Transverse colon (tissue), 4 donors: ENCODE results near the gene ENPP7. TPM values are rescaled to one million over a fixed set of nuclear protein-coding genes. Genes with fewer than 3 reads are reported as not detected.
A peak's percentile ranks its signal among the peaks of the same experiment; 100 is the strongest.

Experiments used
- DNase-seq: peaks from one replicate; pipeline ENCODE4 v3.0.0-alpha.2; 2019
- H3K27ac ChIP-seq, 4 donors: fragments of 200-600 bp; sonication (generic); 2 replicates each; pipeline ENCODE4 v1.5.1; 2016 to 2018; ENCODE audit warnings: inconsistent platforms in 4 of 4
- H3K27me3 ChIP-seq: fragments of 200-600 bp; sonication (generic); 2 replicates; pipeline ENCODE4 v1.5.1; 2017; ENCODE audit warnings: inconsistent platforms
- H3K36me3 ChIP-seq, 4 donors: fragments of 200-600 bp; sonication (generic); 2 replicates each; pipeline ENCODE4 v1.5.1; 2017 to 2019; ENCODE audit warnings: inconsistent platforms in 4 of 4
- H3K4me1 ChIP-seq, 4 donors: fragments of 200-600 bp; sonication (generic); 2 replicates each; pipeline ENCODE4 v1.5.1; 2017 to 2020; ENCODE audit warnings: inconsistent platforms in 4 of 4
- H3K4me3 ChIP-seq, 4 donors: fragments of 200-600 bp; sonication (generic); 1 replicate in 1 of 4; 2 replicates in 3 of 4; pipeline versions ENCODE4 v1.5.1 to v1.6.1; 2017 to 2019; ENCODE audit warnings: inconsistent platforms in 4 of 4
- H3K9me3 ChIP-seq, 2 donors: fragments of 200-600 bp; sonication (generic); 2 replicates each; pipeline ENCODE4 v1.5.1; 2017 to 2019; ENCODE audit warnings: inconsistent platforms in 2 of 2
- CTCF ChIP-seq, 5 experiments: fragments of 200-600 bp in 3 of 5; fragments of 450-650 bp in 2 of 5; sonication (generic) in 3 of 5; IDR thresholded peaks; 1 replicate in 2 of 5; 2 replicates in 3 of 5; pipeline ENCODE4 v1.5.1; 2016 to 2017; ENCODE audit warnings: antibody characterized with exemption in 5 of 5, inconsistent platforms in 3 of 5, mild to moderate bottlenecking in 2 of 5, moderate library complexity in 1 of 5
- EP300 ChIP-seq: sonication (generic); formaldehyde crosslinking; IDR thresholded peaks from one replicate; pipeline ENCODE4 v1.6.1; 2017; ENCODE audit warnings: antibody characterized with exemption, low read depth
- POLR2A ChIP-seq: fragments of 450-650 bp; IDR thresholded peaks from one replicate; pipeline ENCODE4 v1.6.1; 2016; ENCODE audit warnings: antibody characterized with exemption, mild to moderate bottlenecking, moderate library complexity
- POLR2AphosphoS5 ChIP-seq, 3 donors: sonication (generic); formaldehyde crosslinking; IDR thresholded peaks; one replicate each; pipeline ENCODE4 v1.6.1; 2016; ENCODE audit warnings: antibody characterized with exemption in 3 of 3
- WGBS, 2 donors: methylation state at CpG; one replicate each; pipeline ENCODE4 v1.1.5; 2018; ENCODE audit warnings: low coverage in 1 of 2; 5-methylcytosine and 5-hydroxymethylcytosine counted together
- in situ Hi-C, 4 donors: fragments of 200-750 bp; cut with MboI; loops; one replicate each; pipeline versions ENCODE4 v1.15.0 to v1.15.1; 2017; ENCODE audit warnings: low sequenced_read_pairs in 3 of 4, low pct_ligation_motif_present in 1 of 4, low pct_unique_long_range_greater_than_20kb in 1 of 4
- intact Hi-C: fragments of 100-400 bp; cut with DNase I; formaldehyde crosslinking; loops from one replicate; pipeline ENCODE4 v1.15.1; 2023; ENCODE audit warnings: low total_unique reads
- total RNA-seq, 4 donors: library from RNA; depleted of rRNA; stranded (reverse); fragments of >200 nt; gene quantifications; one replicate each; pipeline ENCODE4 v1.1.0, GENCODE V29; 2016

Gene ENPP7
- total RNA-seq, 4 donors from 2014 or later, result 0.16 TPM; not detected in 3

- in situ Hi-C loops, result no loop called here
- H3K27ac ChIP-seq, result no peak overlapping the region
Observed at GRCh38 chr17:79711715-79712305, 18.9 kb upstream of the ENPP7 start.

DNA sequence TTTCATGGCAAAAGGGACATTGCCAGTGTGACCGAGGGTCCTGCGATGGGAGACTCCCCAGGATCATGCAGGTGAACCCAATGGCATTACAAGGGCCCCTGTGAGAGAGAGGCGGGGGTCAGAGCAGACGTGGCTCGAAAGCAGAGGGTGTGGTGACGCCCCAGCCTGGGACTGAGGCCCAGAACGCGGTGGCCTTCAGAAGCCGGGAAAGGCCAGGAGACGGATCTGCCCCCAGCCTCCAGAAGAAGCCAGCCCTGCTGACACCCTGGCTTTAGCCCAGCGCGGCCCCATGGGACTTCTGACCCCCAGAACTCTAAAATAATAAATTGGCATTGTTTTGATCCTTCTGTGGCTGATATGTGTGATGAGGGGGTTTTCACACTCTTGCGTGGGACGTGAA lies 17.4 kb upstream of the ENPP7 start:
- WGBS, 2 donors, result 82 to 92% methylated on average over 5 to 14 of the region's 14 CpGs
- DNase-seq, result no peak
- H3K4me1 ChIP-seq, result peaks cover 0 to 9% (median 1%) of the 10 kb centered on the region in 4 donors
- no peaks in the 10 kb centered on the region for H3K36me3 ChIP-seq
- no peak overlapping the region for H3K27ac ChIP-seq
- H3K9me3 ChIP-seq, result no peaks in the 10 kb centered on the region
- H3K4me3 ChIP-seq, result no peak overlapping the region
- in situ Hi-C loops, result no loop called here
- intact Hi-C loops, result no loop called here
- peaks cover 12% of the 10 kb centered on the region for H3K27me3 ChIP-seq
- TF ChIP-seq EP300, result no peak
- TF ChIP-seq POLR2AphosphoS5 (IDR thresholded peaks at IDR 0.05), result no peak
- no peak for TF ChIP-seq CTCF (IDR thresholded peaks at IDR 0.05)
- no peak for TF ChIP-seq POLR2A

More at GRCh38 chr17:79711715-79712305, 18.9 kb upstream of the ENPP7 start:
- Histone ChIP-seq H3K4me3 (no peak overlapping the region), H3K9me3 (no peaks in the 10 kb centered on the region), H3K27me3 (peaks cover 12% of the 10 kb centered on the region), H3K4me1 (peaks cover 0 to 17% (median 2%) of the 10 kb centered on the region in 4 donors), H3K36me3 (no peaks in the 10 kb centered on the region)
- DNase-seq, result no peak
- intact Hi-C loops, result no loop called here
- TF ChIP-seq EP300 (no peak), CTCF (IDR thresholded peaks at IDR 0.05) (no peak), POLR2AphosphoS5 (IDR thresholded peaks at IDR 0.05) (no peak), POLR2A (no peak)
- WGBS, 2 donors, result 75 to 85% methylated on average over 13 to 20 of the region's 20 CpGs

- TF ChIP-seq EP300 (no peak), CTCF (IDR thresholded peaks at IDR 0.05) (no peak), POLR2A (no peak), POLR2AphosphoS5 (IDR thresholded peaks at IDR 0.05) (no peak)
- in situ Hi-C loops (no loop called here), intact Hi-C loops (no loop called here)
- WGBS, 2 donors, result 82% methylated on average over 30 of the region's 30 CpGs; no CpG with 5 or more reads in 1 of the 2 donors
- no peak for DNase-seq
- Histone ChIP-seq H3K4me1 (peaks cover 0 to 8% (median 0%) of the 10 kb centered on the region in 4 donors), H3K9me3 (no peaks in the 10 kb centered on the region), H3K27me3 (peaks cover 12% of the 10 kb centered on the region), H3K4me3 (no peak overlapping the region), H3K36me3 (no peaks in the 10 kb centered on the region), H3K27ac (no peak overlapping the region)
Observed at GRCh38 chr17:79714176-79715097, 16.3 kb upstream of the ENPP7 start.

DNA sequence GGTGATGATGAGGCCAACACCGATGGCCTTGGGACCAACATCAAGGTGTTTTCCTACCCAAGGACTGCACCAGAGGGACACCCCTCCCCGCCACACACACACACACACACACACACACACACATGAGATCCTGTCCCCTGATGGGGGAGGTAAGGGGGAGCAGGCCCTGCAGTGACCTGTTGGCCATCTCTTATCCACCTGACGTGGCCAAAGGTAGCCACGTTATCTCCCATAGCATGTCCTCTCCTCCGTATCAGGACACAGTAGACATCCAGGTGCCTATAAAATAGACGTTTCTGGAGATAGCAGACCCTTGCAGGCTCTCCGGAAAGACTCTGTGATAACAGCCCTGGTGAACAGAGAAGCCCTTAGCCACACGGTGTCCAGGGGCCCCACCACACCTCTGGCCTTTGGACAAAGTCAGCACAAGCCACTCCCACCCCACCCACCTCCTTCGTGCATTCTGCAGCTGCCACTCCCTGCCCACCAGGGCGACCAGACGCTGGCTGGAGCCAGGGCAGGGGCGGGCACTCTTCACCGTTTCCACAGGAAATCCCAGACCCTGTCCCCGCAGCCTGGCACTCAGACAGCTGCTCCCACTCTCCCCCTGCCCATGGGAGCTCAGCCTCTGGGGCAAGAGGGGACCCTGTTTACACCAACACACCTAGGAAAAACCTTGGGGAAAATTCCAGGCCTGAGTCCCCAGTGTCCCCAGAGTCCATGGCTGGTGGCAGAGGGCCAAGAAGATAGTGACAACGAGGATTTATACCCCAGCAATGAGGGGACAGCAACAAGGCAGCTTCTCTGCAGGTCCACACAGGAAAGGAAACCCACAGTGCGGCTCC lies 15.4 kb upstream of the ENPP7 start:
- Histone ChIP-seq H3K27ac (no peak overlapping the region), H3K9me3 (no peaks in the 10 kb centered on the region), H3K27me3 (peaks cover 12% of the 10 kb centered on the region), H3K36me3 (no peaks in the 10 kb centered on the region), H3K4me1 (peaks cover 0 to 8% (median 0%) of the 10 kb centered on the region in 4 donors), H3K4me3 (peak overlapping the region in 1 of 4 donors; percentile 5)
- in situ Hi-C loops, result no loop called here
- intact Hi-C loops, result no loop called here
- 41% methylated on average over 15 of the region's 16 CpGs; no CpG with 5 or more reads in 1 of the 2 donors for WGBS, 2 donors
- no peak for TF ChIP-seq CTCF (IDR thresholded peaks at IDR 0.05)
- peak; percentile 55 for DNase-seq
